Measurements from ENCODE around the gene MMP25. TPM values are rescaled to one million over a fixed set of nuclear protein-coding genes. Genes with fewer than 3 reads are reported as not detected.

The MMP25 gene
- total RNA-seq, 1 experiment from 2014 or later: 0.11 TPM

DNA sequence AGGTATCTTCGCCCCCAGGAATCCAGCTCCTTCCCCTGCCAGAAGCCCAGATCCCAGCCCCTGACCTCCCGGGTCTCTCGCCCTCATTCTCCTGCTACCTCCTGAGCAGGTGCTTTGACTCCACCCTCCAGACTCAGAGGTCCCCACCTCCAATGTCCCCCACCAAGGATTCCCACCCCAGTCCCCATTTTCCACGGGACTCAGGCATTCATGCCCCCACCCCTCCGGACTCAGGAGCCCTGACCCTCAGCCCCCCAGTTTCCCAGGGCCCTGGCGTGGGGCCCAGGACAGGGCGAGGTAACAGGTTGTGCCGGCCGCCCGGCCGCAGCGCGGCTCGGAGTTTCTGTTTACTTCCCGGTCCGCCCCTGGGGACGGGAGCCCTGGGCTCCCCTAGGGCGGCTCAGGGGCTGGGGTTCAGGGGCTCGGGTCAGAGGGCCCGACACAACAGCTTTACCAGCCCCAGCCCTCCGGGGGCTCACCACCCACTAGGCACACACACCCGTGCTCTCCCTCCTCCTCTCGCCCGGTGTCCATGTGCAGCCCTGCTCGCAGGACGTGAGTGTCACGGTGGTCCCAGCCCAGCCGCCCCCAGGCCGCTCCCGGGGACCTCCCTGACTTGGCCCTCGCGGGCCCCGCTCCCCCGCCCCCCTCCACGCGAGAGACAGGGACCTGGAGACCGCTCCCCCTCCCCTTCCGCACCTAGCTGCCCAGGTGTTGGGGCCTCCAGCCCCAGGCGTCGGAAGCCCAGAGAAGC lies 10.2 kb upstream of the MMP25 start:
- Histone ChIP-seq H3K36me3 (ENCODE audit: control insufficient read depth, insufficient read depth, low read length) (no peaks in the 10 kb centered on the region), H3K27me3 (replicated peaks; ENCODE audit: control insufficient read depth, insufficient read depth, low read length) (no peaks in the 10 kb centered on the region), H3K4me1 (peaks cover 4% of the 10 kb centered on the region), H3K4me3 (ENCODE audit: low read depth, low read length) (peak overlapping the region; percentile 67), H3K9me3 (no peaks in the 10 kb centered on the region)
- Mint-ChIP-seq H3K27ac (ENCODE audit: unreplicated experiment) (peak overlapping the region; percentile 35), H3K4me1 (ENCODE audit: low read depth, unreplicated experiment) (no peaks in the 10 kb centered on the region), H3K9me3 (ENCODE audit: unreplicated experiment) (no peaks in the 10 kb centered on the region), H3K27me3 (ENCODE audit: insufficient read depth, unreplicated experiment) (no peaks in the 10 kb centered on the region), H3K36me3 (ENCODE audit: insufficient read depth, unreplicated experiment) (peaks cover 6% of the 10 kb centered on the region), H3K4me3 (ENCODE audit: unreplicated experiment) (peak overlapping the region; percentile 73)
- CTCF ChIA-PET: interaction anchor here (0.6 kb wide), 1 partner anchor 16 kb away, joined by 4 read pairs; the partner anchor contains the start of gene TNFRSF12A
- intact Hi-C loops (cut with micrococcal nuclease; ENCODE audit: unreplicated experiment): no loop called here
- POLR2A ChIA-PET: interaction anchor here (1.3 kb wide), 1 partner anchor 16 kb away, joined by 3 read pairs; the partner anchor contains the start of gene TNFRSF12A
- peak in 1 of 2 experiments; percentile 36 for DNase-seq
- TF ChIP-seq, protein P1, sequence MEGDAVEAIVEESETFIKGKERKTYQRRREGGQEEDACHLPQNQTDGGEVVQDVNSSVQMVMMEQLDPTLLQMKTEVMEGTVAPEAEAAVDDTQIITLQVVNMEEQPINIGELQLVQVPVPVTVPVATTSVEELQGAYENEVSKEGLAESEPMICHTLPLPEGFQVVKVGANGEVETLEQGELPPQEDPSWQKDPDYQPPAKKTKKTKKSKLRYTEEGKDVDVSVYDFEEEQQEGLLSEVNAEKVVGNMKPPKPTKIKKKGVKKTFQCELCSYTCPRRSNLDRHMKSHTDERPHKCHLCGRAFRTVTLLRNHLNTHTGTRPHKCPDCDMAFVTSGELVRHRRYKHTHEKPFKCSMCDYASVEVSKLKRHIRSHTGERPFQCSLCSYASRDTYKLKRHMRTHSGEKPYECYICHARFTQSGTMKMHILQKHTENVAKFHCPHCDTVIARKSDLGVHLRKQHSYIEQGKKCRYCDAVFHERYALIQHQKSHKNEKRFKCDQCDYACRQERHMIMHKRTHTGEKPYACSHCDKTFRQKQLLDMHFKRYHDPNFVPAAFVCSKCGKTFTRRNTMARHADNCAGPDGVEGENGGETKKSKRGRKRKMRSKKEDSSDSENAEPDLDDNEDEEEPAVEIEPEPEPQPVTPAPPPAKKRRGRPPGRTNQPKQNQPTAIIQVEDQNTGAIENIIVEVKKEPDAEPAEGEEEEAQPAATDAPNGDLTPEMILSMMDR (IDR thresholded peaks at IDR 0.05; ENCODE audit: insufficient read depth in 1 of 2, low read depth in 1 of 2, low read length in 1 of 2, severe bottlenecking in 1 of 2, unreplicated experiment in 1 of 2): no peak
- BruUV-seq (replicated peaks): no TSS peak

DNA sequence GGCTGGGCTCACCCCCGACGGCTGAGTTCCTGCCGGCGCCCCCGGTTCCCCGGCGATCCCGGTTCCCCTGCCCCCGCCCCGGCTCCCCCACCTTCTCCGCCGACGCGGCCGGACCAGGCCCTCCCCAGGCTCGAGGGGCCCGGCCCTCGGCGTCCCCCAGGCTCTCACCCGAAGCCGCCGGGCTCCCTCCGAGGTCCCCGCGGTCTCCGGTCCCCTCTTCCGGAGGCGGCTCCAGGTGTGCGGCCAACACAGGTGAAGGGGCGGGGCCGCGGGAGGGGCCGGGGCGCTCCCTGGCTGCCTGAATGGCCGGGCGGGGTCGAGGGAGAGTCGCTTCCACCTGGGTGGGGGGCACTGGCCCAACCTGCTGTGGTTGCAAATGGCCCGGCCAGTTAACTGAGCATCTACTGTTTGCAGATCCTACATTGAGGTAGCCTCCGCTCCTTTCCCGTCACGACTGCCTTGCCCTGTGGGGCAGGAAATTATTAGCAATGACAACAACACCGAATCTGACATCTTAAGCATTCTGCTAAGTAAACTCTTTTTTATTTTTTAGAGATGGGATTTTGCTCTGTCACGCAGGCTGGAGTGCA lies 9.5 kb upstream of the MMP25 start, which contains the start of gene BICDL2:
Gene BICDL2 (minus strand): TSS at position 219 of the 590 bp plus-strand sequence. CDS start 1,448 bp downstream, outside the sequence.
- Mint-ChIP-seq H3K4me1 (ENCODE audit: low read depth, unreplicated experiment) (no peaks in the 10 kb centered on the region), H3K36me3 (ENCODE audit: insufficient read depth, unreplicated experiment) (peaks cover 6% of the 10 kb centered on the region), H3K27me3 (ENCODE audit: insufficient read depth, unreplicated experiment) (no peaks in the 10 kb centered on the region), H3K9me3 (ENCODE audit: unreplicated experiment) (no peaks in the 10 kb centered on the region), H3K27ac (ENCODE audit: unreplicated experiment) (peak within 1 kb of the TSS; percentile 35), H3K4me3 (ENCODE audit: unreplicated experiment) (peak within 1 kb of the TSS; percentile 73)
- BruUV-seq (replicated peaks): no TSS peak
- CTCF ChIA-PET: interaction anchor here (0.6 kb wide), 1 partner anchor 16 kb away, joined by 4 read pairs; the partner anchor contains the start of gene TNFRSF12A
- Histone ChIP-seq H3K4me3 (ENCODE audit: low read depth, low read length) (peak within 1 kb of the TSS; percentile 67), H3K9me3 (no peaks in the 10 kb centered on the region), H3K27me3 (replicated peaks; ENCODE audit: control insufficient read depth, insufficient read depth, low read length) (no peaks in the 10 kb centered on the region), H3K36me3 (ENCODE audit: control insufficient read depth, insufficient read depth, low read length) (no peaks in the 10 kb centered on the region), H3K4me1 (no peaks in the 10 kb centered on the region; the same call in 1 of the 2 replicates)
- TF ChIP-seq, protein P1 (IDR thresholded peaks at IDR 0.05; ENCODE audit: insufficient read depth in 1 of 2, low read depth in 1 of 2, low read length in 1 of 2, severe bottlenecking in 1 of 2, unreplicated experiment in 1 of 2): no peak
- POLR2A ChIA-PET: no interaction called here
- DNase-seq: peak in 1 of 2 experiments; percentile 73
- intact Hi-C loops (cut with micrococcal nuclease; ENCODE audit: unreplicated experiment): no loop called here

DNA sequence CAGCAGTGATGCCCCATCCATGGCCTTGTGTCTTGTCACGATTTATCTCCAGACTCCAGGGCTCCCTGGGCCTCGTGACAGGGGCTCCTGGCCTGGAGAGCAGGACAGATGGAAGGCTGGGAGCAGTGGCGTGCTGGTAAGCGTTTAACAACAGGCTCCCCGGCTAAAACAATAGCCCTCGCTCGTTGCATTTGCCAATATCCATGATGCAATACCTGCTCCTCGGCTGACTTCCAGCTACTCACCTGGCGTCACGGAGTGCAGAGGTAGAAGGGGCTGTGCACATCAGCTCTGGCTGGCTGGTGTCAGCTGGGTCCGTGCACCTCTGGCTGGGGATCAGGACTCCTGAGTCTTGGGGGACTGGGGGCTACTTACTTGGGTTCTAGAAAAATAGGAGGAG lies 8.1 kb upstream of the MMP25 start:
- DNase-seq: no peak
- CTCF ChIA-PET: interaction anchor here (0.9 kb wide), 1 partner anchor 10 kb away, joined by 4 read pairs; no protein-coding TSS in a partner anchor
- no peak overlapping the region for H3K27ac Mint-ChIP-seq (ENCODE audit: unreplicated experiment)
- POLR2A ChIA-PET: interaction anchor here (0.6 kb wide), 1 partner anchor 11 kb away, joined by 4 read pairs; no protein-coding TSS in a partner anchor
- intact Hi-C loops (cut with micrococcal nuclease; ENCODE audit: unreplicated experiment): no loop called here
- TF ChIP-seq, protein P1 (IDR thresholded peaks at IDR 0.05; ENCODE audit: insufficient read depth in 1 of 2, low read depth in 1 of 2, low read length in 1 of 2, severe bottlenecking in 1 of 2, unreplicated experiment in 1 of 2): no peak
- Histone ChIP-seq H3K27me3 (replicated peaks; ENCODE audit: control insufficient read depth, insufficient read depth, low read length) (no peaks in the 10 kb centered on the region), H3K4me1 (no peaks in the 10 kb centered on the region), H3K36me3 (ENCODE audit: control insufficient read depth, insufficient read depth, low read length) (no peaks in the 10 kb centered on the region), H3K4me3 (ENCODE audit: low read depth, low read length) (no peak overlapping the region), H3K9me3 (no peaks in the 10 kb centered on the region)
- peaks cover 6% of the 10 kb centered on the region for H3K36me3 Mint-ChIP-seq (ENCODE audit: insufficient read depth, unreplicated experiment)
- no peaks in the 10 kb centered on the region for H3K4me1 Mint-ChIP-seq (ENCODE audit: low read depth, unreplicated experiment)
- no TSS peak for BruUV-seq (replicated peaks)
- no peak overlapping the region for H3K4me3 Mint-ChIP-seq (ENCODE audit: unreplicated experiment)
- no peaks in the 10 kb centered on the region for H3K9me3 Mint-ChIP-seq (ENCODE audit: unreplicated experiment)
- no peaks in the 10 kb centered on the region for H3K27me3 Mint-ChIP-seq (ENCODE audit: insufficient read depth, unreplicated experiment)
